Upper lobe of right lung (tissue), 1 donor: ENCODE data around the gene AGPAT3. TPM values are rescaled to one million over a fixed set of nuclear protein-coding genes. Genes with fewer than 3 reads are reported as not detected.

Experiments
- ATAC-seq: fragments of 200-7000 bp; cut with Tn5 transposase; one replicate; pipeline ENCODE4 v1.9.1; 2020; ENCODE audit warnings: mild to moderate bottlenecking, moderate library complexity
- DNase-seq: peaks from one replicate; pipeline ENCODE4 v3.0.0-alpha.2; 2020
- H3K27ac ChIP-seq: fragments of 200-600 bp; one replicate; pipeline ENCODE4 v1.8.0; 2022
- H3K27me3 ChIP-seq: fragments of 200-600 bp; one replicate; pipeline ENCODE4 v1.8.0; 2022; ENCODE audit warnings: mild to moderate bottlenecking
- H3K36me3 ChIP-seq: fragments of 200-600 bp; one replicate; pipeline ENCODE4 v1.8.0; 2022
- H3K4me1 ChIP-seq: fragments of 200-600 bp; one replicate; pipeline ENCODE4 v1.8.0; 2022
- H3K4me3 ChIP-seq: fragments of 200-600 bp; one replicate; pipeline ENCODE4 v1.8.0; 2022; ENCODE audit warnings: mild to moderate bottlenecking
- H3K9me3 ChIP-seq: fragments of 200-600 bp; one replicate; pipeline ENCODE4 v1.8.0; 2022
- intact Hi-C: fragments of 100-400 bp; cut with DNase I; formaldehyde crosslinking; loops from one replicate; pipeline ENCODE4 v1.11.0; 2022
- total RNA-seq: library from RNA; stranded (reverse); fragmentation: NEBNext Ultra II Directional; extraction: Animal tissue kit (Norgen Biotek cat#: 25700); gene quantifications from one replicate; pipeline ENCODE4 v1.2.1, GENCODE V29; 2021
- TF ChIP-seq, protein P1 (sequence below): fragments of 200-600 bp; IDR thresholded peaks from one replicate; pipeline ENCODE4 v1.8.0; 2022; ENCODE audit warnings: antibody characterized with exemption
- donor health status: DM: no; HTN: yes; CAD: no; lungs with severe emphysema.

The AGPAT3 gene
- total RNA-seq, 1 donor from 2014 or later, result 86.0 TPM

DNA sequence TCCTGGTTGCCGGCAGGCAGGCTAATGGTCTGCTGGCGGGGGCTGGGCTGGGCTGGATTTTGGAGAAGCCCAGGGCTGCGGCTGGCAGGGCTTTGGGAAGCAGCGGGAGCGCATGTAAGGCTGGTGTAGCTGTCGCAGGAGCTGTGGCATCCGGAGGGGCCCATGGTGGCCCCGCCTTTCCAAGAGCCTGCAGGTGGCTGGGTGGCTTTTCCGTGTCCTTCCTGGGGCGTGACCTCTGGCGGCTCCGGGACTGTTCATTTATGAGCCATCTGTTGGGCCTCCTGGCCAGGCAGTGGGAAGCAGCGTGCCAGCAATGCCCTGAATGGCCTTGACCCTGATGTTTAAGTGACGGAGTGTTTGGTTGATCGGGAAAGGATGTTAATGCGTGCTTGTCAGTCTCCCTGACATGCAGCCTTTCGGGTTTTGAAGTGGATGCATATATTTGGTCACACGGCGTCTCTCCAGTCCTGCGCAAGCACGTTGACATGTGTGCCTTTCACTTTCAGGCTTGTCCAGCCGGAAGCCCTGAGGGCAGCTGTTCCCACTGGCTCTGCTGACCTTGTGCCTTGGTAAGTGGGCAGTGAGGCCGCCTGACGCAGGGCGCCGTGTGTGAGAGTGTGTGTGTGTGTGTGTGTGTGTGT lies 38.5 kb downstream of the AGPAT3 start:
- Histone ChIP-seq H3K9me3 (no peaks in the 10 kb centered on the region), H3K27me3 (no peaks in the 10 kb centered on the region), H3K4me1 (peaks cover 17% of the 10 kb centered on the region), H3K4me3 (peak overlapping the region; percentile 30), H3K27ac (peak overlapping the region; percentile 43), H3K36me3 (peaks cover 8% of the 10 kb centered on the region)
- DNase-seq (peak; percentile 82), ATAC-seq (peak; percentile 88)
- TF ChIP-seq, protein P1, sequence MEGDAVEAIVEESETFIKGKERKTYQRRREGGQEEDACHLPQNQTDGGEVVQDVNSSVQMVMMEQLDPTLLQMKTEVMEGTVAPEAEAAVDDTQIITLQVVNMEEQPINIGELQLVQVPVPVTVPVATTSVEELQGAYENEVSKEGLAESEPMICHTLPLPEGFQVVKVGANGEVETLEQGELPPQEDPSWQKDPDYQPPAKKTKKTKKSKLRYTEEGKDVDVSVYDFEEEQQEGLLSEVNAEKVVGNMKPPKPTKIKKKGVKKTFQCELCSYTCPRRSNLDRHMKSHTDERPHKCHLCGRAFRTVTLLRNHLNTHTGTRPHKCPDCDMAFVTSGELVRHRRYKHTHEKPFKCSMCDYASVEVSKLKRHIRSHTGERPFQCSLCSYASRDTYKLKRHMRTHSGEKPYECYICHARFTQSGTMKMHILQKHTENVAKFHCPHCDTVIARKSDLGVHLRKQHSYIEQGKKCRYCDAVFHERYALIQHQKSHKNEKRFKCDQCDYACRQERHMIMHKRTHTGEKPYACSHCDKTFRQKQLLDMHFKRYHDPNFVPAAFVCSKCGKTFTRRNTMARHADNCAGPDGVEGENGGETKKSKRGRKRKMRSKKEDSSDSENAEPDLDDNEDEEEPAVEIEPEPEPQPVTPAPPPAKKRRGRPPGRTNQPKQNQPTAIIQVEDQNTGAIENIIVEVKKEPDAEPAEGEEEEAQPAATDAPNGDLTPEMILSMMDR, result no peak
- intact Hi-C loops, result loop anchor here (10.0 kb wide), 1 partner anchor 99 kb away; no protein-coding TSS in a partner anchor

DNA sequence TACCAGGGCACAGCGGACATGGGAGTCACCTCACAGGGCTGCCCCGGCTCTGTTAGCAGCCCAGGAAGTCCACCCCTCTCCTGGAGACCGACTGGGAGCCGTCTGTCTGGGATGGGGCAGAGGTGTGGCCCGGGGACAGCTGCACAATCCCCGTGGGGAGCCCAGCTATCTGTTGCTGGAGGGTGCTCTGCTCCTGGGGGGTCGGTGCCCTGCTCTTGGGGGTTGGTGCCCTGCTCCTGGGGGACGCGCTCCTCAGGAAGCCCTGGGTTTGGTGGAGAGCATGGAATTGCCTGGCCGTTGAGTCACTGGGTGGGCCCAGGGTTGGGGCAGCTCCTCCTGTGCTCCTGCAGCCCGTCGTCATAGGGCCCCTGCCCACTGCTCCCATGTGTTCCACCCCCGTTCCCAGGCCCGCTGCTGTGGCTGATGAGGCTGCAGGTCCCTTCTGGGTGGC lies 39.3 kb downstream of the AGPAT3 start:
- DNase-seq (peak; percentile 60), ATAC-seq (no peak)
- TF ChIP-seq, protein P1, result no peak
- H3K36me3 ChIP-seq, result peaks cover 8% of the 10 kb centered on the region
- peaks cover 17% of the 10 kb centered on the region for H3K4me1 ChIP-seq
- H3K4me3 ChIP-seq, result no peak overlapping the region
- H3K9me3 ChIP-seq, result no peaks in the 10 kb centered on the region
- H3K27me3 ChIP-seq, result no peaks in the 10 kb centered on the region
- intact Hi-C loops, result loop anchor here (10.0 kb wide), 1 partner anchor 100 kb away; no protein-coding TSS in a partner anchor
- H3K27ac ChIP-seq, result peak overlapping the region; percentile 43

DNA sequence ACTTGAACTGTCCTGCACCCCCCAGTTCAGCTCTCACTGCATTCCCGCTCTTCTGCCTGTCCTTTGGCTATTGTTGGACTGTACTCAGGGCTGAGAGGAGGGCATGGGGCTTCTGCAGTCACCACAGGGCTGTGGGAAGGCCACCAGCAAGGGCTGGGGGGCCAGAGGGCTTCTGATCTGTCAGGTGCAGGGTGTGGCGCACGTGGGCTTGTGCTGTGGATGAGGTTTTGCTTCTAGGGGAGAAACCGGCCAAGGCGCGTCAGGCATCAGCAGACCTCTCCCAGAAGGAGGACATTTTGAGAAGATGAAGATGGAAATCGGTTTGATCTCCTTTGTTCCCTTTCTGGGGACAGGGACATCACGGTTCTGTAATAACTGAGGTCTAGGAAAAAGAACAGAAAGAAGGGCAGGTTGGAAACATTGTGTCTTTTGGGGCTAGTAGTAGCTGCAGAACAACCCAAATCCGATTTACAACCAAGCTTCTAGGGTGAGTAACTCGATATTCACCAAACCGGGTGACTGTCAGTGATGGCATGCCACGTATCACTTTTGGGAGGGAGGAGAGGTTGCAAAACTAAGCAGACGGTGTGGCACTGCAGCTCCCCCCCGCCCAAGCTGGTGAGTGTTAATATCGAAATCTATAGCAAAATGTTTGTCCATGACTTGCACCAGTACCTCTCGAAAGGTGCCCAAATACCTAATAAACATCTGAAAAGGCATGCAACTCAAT lies 40.9 kb downstream of the AGPAT3 start:
- H3K27me3 ChIP-seq, result no peaks in the 10 kb centered on the region
- no peaks in the 10 kb centered on the region for H3K9me3 ChIP-seq
- TF ChIP-seq, protein P1, result no peak
- peak; percentile 26 for DNase-seq
- H3K4me1 ChIP-seq, result peaks cover 22% of the 10 kb centered on the region
- ATAC-seq, result no peak
- peaks cover 8% of the 10 kb centered on the region for H3K36me3 ChIP-seq
- intact Hi-C loops, result loop anchor here (10.0 kb wide), 1 partner anchor 101 kb away; no protein-coding TSS in a partner anchor
- no peak overlapping the region for H3K4me3 ChIP-seq
- no peak overlapping the region for H3K27ac ChIP-seq

DNA sequence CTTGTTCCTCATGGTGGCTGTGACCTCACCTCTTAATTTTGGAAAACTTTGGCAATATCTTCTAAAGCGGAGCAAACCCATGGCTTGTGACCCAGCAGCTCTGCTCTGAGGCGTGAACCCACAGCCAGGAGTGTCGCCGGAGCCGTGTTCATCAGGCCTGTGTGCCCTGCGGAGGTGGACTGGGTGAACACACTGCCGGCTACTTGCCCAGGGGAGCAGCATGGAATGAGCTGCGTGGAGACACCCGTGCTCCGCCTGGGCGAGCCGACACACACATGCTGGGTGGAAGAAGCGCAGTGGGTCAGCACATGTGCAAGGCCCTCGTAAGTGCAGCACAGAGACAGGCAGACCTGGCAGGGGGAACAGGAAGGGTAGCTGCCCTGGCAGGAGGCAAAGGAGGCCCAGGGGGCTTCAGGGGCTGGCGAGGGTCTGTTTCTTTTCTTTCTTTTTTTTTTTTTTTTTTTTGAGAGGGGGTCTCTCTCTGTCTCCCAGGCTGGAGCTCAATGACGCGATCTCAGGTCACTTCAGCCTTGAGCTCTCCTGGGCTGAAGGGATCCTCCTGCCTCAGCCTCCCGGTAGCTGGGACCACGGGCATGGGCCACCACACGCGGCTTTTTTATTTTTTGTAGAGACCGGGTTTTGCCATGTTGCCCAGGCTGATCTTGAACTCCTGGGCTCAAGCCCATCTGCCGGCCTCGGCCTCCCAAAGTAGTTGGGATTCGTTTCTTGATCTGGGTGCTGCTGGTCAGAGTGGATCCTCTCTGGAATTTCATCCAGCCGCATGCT lies 41.8 kb downstream of the AGPAT3 start:
- peaks cover 30% of the 10 kb centered on the region for H3K4me1 ChIP-seq
- H3K4me3 ChIP-seq, result no peak overlapping the region
- peaks cover 8% of the 10 kb centered on the region for H3K36me3 ChIP-seq
- no peaks in the 10 kb centered on the region for H3K9me3 ChIP-seq
- DNase-seq (peak; percentile 60), ATAC-seq (no peak)
- H3K27ac ChIP-seq, result no peak overlapping the region
- TF ChIP-seq, protein P1, result no peak
- no peaks in the 10 kb centered on the region for H3K27me3 ChIP-seq
- intact Hi-C loops, result loop anchor here (10.0 kb wide), 1 partner anchor 102 kb away; no protein-coding TSS in a partner anchor

DNA sequence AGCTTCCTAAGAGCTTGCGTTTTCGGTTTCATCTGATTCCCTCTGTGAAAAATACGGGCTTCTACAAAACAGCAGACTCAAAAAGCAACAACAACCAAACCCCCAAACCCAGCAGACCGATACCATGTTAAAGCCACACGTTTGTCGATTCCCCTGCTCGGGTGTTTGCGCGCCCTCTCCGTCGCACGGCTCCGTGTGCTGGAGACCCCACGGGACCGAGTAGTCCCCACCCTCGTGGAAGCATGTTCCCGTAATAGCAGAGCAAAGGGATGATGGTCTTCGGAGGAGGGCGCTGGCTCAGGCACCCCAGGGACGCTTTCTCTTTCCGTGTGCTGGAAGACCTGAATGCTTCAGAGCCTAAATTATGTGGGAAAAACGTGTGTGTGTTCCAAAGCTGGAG lies 42.7 kb downstream of the AGPAT3 start:
- Histone ChIP-seq H3K9me3 (no peaks in the 10 kb centered on the region), H3K4me1 (peaks cover 24% of the 10 kb centered on the region), H3K27me3 (no peaks in the 10 kb centered on the region), H3K4me3 (no peak overlapping the region), H3K27ac (no peak overlapping the region), H3K36me3 (peaks cover 8% of the 10 kb centered on the region)
- DNase-seq (no peak), ATAC-seq (no peak)
- TF ChIP-seq, protein P1, result no peak
- intact Hi-C loops, result loop anchor here (10.0 kb wide), 1 partner anchor 103 kb away; no protein-coding TSS in a partner anchor
